ENCODE measurements around the gene TRPM3.
"Not testable (repeated sequence)": the region's sequence is repeated elsewhere in the genome, so short reads cannot be mapped to it uniquely, and the experiment has no call there.

TRPM3 gene

DNA sequence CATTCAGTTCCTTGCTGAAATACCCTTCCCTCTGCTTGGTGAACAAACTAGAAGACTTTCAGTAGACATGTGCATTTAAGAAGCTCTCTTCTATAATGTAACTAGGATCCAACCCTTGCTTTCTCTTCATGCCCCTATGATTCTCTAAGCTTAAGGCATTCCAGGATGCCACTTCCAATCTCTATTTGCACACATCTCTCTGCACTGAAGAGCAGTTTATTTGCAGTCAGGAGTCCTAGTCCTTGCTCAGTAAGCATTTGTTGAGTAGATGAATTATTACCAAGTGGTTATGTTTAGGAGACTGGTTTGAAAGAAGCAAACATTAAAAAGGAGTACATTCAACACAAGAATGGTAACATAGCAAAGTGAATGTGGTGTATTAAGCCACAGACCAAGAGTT lies 432.7 kb downstream of the TRPM3 start:
- no peak overlapping the region for H3K27ac ChIP-seq
- DNase-seq (ENCODE audit: low read depth, low spot score), result no peak

DNA sequence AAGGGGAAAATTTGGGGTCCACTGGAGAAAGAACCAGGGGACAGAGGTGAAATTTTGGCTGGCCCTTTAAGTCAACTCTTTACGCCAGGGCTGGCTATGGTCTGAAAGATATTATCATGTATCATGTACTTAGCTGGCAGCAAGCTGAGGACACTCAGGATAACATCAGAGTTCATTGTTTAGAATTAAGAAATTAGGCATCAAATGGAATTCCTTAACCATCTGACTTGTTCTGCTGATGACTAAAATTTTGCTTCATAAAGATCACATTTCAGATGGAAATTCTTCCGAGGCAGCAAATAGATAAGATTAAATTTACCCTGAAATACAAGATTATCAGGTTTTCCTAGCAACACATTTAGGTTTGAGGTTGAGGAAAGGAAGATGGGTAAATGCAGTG lies 437.6 kb downstream of the TRPM3 start:
- H3K27ac ChIP-seq, result no peak overlapping the region
- DNase-seq (ENCODE audit: low read depth, low spot score), result no peak

DNA sequence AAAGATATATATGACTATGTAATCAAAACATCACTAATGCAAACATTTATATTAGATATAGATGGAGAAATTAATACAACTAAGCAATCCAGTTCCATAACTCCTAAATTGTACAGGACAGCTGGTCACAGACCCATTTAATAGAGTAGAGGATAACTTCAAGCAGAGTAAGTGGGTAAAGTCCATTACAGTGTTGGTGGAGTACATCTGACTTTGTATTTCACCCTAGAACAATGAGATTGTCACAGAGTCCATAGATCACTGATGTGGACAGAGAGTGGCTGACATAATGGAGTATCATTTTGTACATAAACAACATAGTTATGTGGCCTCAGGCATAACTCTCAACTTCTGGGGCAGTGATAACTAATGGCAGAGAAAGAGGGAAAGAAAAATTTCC lies 439.1 kb downstream of the TRPM3 start:
- DNase-seq (ENCODE audit: low read depth, low spot score), result no peak

DNA sequence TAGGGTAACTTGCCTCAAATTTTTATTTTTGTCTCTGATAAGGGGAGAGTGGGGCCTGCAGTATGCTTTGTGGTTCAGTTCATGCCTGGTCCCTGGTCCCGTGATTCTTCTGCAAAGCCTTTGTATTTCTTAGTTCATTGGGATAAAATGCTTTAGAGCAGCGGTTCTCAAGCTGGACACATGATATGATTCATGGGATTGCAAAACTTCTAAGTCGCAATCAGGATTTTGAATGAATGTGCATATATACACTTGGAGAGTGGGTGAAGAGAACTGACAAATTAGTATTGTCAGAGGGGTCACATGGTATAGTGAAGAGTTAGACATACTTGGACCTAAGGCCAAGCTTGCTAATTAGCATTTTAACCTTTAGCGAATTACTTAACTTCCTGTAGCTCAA lies 441.6 kb downstream of the TRPM3 start:
- no peak for DNase-seq (ENCODE audit: low read depth, low spot score)

More for the DNA sequence above, 439.1 kb downstream of the TRPM3 start:
- no peak overlapping the region for H3K27ac ChIP-seq

DNA sequence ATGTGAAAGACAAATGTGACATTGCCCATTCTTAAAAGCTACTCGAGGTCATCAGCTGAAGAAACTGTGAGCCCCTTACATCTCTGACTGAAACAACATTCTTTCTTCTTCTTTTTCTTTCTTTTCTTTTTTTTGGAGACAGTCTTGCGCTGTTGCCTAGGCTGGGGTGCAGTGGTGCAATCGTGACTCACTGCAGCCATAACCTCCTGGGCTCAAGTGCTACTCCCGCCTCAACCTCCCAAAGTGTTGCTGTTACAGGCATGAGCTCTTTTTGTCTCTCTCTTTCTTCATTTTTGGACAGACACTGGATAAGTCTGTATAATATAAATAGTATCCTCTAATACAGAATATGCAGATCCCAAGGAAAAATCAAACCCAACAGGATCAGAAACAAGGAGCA lies 443.3 kb downstream of the TRPM3 start:
- H3K27ac ChIP-seq, result no peak overlapping the region
- no peak for DNase-seq (ENCODE audit: low read depth, low spot score)

More for the DNA sequence above, 441.6 kb downstream of the TRPM3 start:
- no peak overlapping the region for H3K27ac ChIP-seq

DNA sequence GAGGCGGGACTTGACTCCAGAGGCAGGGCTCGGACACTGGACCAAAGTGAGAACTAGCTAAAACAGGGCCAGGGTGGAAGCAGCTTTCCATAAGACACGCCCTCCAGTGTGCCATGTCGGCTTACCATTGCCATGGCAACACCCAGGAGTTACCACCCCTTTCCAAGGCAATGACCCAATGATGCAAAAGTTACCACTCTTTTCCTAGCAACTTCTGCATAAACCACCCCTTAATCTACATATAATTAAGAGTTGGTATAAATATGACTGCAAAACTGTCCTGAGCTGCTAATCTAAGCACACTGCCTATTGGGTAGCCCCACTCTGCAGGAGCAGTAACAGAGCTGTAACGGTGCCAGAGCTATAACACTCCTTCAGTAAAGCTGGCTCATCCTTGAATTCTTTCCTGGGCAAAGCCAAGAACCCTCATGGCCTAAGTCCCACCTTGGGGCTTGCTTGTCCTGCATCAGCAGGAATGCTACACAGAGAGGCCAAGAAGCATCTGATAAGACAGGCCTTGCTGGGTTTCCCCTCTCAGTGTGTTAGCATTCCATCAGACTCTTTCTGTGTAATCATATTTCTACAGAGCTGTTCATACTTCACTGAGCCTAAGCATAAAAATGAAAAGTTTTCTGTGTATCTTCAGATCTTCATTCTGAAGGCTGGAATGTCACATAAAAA lies 444.2 kb downstream of the TRPM3 start:
- H3K27ac ChIP-seq, result no peak overlapping the region
- no peak for DNase-seq (ENCODE audit: low read depth, low spot score)

DNA sequence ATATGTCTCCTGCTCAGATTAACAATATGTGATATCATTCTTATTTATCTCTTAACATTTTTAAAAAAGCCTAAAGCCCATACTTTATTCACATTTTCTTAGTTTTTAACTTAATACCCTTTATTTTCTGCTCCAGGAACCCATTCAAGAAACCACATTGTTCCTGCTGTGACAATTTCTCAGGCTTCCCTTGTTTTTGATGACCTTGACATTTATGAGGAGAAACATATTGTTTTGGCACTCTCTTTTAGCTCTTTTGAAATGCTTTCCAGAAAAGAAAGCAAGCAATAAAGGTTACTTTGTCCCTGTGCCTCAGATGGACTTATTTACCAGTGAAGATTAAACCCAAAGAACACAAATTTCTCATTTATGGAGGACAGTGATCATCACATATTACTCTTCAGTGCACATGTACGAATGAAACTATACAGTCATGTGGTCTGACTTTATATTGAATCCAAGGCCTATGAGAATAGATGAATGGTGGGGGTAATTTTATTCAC lies 445.5 kb downstream of the TRPM3 start:
- no peak overlapping the region for H3K27ac ChIP-seq
- DNase-seq (ENCODE audit: low read depth, low spot score), result no peak

DNA sequence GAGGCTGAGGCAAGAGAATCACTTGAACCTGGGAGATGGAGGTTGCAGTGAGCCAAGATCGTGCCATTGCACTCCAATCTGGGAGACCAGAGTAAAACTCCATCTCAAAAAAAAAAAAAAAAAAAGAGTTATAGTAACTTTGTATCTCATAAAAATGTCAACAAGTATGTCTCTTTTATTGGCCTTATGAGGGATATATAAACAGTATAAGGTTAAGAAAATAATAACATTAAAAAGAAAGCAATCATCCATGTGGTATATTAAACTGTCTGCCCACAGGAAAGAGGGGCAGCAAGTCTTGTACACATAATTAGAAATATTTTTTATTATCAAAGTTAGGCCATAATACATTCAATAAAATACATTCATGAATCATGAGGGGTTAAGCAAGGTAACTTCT lies 447.6 kb downstream of the TRPM3 start:
- DNase-seq (ENCODE audit: low read depth, low spot score), result no peak
- H3K27ac ChIP-seq, result no peak overlapping the region

DNA sequence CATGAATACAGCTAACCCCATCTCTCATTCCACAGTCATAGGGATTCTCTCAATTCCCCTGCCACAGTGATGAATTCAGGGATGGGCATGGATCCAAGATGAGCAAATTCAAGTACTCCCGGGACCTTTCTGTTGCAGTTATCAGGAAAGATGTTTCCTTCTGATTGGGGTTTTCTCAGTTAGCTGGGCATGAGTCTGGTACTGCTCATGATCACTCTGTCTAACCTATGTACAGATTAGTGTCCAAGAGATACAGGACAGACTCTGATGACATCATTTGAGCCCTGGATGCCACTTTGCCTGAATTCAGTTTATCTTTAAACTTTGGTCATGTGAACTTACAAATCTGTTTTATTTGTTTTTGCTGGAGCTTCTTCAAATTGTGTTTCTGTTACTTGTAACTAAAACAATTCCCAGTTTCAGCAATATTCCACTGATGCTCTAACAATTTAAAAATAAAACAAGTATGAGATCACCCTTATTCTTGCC lies 449.2 kb downstream of the TRPM3 start:
- DNase-seq (ENCODE audit: low read depth, low spot score), result no peak
- H3K27ac ChIP-seq, result no peak overlapping the region

DNA sequence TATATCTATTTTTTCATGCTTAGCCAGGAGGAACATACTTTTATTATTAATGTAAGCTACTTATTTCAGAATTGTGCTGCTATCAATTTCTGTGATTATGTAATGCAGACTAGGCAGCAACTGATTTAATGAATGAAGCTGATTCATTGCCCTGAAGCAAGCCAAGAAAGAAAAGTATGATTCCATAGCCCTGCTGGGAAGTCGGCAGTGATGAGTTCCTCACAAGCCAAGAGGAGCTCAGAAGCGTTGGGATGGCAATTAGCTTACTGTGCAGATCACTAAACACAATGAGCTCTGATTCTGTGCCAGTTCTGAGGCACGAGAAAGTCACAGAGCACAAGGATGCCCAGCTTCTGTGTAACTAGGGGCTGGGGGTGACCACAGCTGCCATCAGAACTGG lies 452.7 kb downstream of the TRPM3 start:
- no peak for DNase-seq (ENCODE audit: low read depth, low spot score)
- H3K27ac ChIP-seq, result no peak overlapping the region

DNA sequence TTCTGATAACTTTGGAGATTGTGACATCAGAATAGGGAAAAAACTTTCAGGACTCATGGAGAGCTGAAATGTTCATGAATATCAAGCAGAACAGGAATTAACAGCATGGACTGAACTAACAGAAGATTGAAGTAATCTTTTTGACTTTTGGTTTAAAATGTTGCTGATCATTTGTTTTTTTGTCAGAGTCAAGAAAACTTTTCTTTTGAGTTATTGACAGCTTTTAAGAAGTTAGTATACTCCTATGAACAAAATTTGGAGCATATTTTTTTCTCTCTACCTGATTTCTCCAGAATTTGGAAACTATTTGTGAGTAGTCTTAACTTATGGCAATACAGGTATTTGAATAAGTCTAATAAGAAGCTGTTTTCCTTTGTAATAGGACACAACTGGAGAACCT lies 462.7 kb downstream of the TRPM3 start:
- H3K27ac ChIP-seq, result no peak overlapping the region
- DNase-seq (ENCODE audit: low read depth, low spot score), result no peak

DNA sequence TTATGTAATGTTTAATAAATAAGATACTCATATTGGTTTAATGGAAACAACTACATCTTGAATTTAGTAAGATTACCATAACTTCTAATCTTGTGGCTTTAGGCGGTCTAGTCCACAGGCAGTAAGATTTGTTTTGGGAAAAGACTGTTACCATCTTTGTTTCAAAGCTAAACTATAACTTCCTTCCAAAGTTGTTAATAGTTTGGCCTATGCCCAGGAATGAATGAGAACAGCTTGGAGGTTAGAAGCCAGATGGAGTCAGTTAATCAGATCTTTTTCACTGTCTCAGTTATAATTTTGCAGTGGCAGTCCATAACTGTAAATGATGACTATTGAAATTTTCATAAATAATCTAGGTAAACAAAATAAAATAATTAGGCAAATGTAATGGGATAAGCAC lies 465.1 kb downstream of the TRPM3 start:
- H3K27ac ChIP-seq, result no peak overlapping the region
- no peak for DNase-seq (ENCODE audit: low read depth, low spot score)

DNA sequence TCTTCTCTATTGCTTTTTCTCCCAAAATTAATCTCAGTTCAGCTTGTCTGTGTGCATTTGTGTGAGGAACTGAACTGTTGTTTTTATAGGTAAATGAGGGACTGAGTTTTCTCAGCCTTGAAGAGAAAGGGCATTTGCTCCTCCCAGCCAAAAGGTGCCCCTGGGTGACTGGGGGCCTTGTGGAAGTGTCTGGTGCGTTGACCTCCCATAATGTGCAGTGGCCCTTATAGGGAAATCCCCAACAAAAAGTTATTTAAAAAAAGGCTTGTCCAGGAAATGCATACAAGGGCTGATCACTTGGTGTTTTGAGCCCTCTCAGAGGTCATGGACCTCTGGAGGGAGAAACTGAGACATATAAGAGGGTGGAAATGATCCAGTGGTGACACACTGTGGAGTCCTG lies 467.3 kb downstream of the TRPM3 start:
- no peak for DNase-seq (ENCODE audit: low read depth, low spot score)
- H3K27ac ChIP-seq, result no peak overlapping the region

DNA sequence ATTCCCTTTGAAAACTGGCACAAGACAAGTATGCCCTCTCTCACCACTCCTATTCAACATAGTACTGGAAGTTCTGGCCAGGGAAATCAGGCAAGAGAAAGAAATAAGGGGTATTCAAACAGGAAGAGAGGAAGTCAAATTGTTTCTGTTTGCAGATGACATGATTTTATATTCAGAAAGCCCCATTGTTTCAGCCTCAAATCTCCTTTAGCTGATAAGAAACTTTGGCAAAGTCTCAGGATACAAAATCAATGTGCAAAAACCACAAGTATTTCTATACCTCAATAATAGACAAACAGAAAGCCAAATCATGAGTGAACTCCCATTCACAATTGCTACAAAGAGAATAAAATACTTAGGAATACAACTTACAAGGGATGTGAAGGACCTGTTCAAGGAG lies 476.8 kb downstream of the TRPM3 start:
- not testable (repeated sequence) for H3K27ac ChIP-seq; DNase-seq (ENCODE audit: low read depth, low spot score)

DNA sequence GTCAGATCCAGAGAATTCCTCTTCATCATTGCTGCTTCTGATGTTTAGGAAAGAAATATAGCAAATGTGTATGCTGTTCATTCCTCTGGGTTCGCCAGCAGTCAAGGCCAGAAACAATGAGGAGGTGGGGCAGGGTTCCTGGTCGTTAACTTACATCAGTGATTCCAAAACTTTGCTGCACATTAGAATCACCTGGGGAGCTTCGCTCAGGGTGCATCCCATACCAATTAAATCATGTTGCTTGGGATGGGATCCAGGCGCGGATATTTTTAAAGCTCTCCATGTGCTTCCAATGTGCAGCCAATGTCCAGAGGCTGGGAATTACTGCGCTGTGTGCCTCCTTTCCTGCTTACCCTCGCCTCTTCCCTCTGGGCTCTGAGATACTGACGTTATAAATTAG lies 479.1 kb downstream of the TRPM3 start:
- DNase-seq (ENCODE audit: low read depth, low spot score), result no peak

DNA sequence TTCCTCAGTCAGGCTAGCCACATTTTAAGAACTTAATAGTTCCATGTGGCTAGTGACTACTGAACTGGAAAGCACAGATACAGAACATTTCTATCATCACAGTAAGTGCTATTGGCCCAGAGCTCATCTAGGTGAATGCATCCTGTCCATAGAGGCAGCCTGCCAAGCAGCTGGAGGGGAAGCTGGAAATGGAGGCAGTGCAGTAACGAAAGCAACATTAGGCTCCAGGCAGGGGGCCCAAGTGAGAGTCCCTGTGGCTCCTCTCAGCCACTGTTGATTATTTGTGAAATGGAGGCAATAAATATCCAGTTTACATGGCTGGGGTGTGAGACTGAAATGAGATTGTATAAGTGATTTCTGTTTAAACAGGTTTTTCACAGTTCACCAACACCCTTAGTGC lies 479.8 kb downstream of the TRPM3 start:
- no peak overlapping the region for H3K27ac ChIP-seq
- DNase-seq (ENCODE audit: low read depth, low spot score), result no peak

More for the DNA sequence above, 479.1 kb downstream of the TRPM3 start:
- no peak overlapping the region for H3K27ac ChIP-seq

DNA sequence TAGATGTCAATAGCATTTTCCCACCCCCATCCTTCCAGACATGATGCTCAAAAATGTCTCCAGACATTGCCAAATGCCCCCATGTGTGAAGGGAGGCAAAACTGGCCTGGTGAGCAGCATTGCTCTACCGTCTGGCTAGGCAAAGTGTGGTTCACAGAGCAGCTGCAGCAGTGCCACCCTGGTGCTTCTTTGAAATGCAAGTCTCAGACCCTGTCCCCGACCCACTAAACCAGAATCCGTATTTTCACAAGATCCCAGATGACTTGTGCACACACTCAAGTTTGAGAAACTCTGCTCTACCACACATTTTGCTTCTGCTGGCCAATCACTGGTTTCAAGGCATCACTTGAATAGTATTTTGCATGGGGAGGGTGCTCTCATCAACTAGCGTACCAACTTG lies 480.4 kb downstream of the TRPM3 start:
- no peak overlapping the region for H3K27ac ChIP-seq
- no peak for DNase-seq (ENCODE audit: low read depth, low spot score)

DNA sequence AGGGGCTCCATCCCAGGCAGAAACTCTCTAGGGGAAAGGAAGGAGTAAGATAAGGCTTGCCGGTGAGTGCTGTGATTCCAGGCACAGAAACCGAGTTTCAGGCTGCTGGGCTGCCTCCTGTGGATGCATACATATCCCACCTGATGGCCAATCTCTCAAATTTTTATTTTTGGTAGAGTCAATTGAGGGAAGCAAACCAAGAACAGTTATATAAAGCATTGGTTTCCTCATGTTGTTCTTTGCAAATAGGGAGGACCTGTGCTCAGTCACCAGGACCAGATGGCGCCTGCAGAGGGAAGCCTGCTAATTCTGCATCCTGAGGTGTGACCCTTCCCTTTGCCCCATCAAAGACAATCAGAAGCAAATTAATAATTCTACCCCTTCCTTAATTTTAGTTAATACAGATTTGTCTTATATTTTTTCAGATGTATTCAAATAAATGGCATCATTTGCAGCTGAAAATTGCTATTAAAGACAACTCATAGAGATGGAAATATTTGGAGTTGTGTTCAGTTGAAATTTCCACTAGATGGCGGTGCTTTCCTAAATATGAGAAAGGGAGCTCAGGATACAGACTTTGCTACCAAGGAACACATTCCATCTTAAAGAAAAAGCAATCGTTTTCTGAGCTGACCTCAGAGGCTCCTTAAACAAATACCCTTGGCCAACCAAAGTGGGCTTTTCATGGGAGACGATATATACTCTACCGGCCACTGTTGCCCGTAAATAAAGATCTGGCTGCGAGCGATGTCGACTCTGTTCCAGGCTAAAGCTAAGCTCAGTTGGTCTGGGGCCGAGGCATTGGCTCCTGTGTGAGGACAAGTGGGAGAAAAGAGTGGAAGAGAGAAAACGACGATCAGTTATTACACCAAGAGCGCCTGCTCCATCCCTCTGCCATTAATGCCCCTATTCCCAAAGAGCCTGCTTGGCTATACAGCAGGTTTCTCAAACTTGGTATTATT lies 481.3 kb downstream of the TRPM3 start:
- no peak for DNase-seq (ENCODE audit: low read depth, low spot score)
- H3K27ac ChIP-seq, result no peak overlapping the region

DNA sequence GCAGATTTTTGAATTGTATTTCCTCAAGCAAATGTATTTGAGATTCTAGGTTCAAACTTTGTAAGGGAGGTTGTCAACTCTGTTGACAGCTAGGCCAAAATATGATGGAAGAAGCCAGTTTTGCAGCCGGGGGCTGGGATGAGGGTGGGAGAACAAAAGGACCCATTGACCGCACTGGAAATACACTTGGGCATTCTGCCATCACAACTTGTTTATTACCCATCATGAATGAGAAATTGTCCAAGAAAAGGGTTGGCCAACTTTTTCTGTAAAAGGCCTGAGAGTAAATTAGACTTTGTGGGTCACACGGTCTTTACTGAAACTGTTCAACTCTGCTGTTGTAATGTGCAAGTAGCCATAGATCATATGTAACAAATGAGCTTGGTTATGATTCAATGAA lies 485.6 kb downstream of the TRPM3 start:
- H3K27ac ChIP-seq, result no peak overlapping the region
- DNase-seq (ENCODE audit: low read depth, low spot score), result no peak

DNA sequence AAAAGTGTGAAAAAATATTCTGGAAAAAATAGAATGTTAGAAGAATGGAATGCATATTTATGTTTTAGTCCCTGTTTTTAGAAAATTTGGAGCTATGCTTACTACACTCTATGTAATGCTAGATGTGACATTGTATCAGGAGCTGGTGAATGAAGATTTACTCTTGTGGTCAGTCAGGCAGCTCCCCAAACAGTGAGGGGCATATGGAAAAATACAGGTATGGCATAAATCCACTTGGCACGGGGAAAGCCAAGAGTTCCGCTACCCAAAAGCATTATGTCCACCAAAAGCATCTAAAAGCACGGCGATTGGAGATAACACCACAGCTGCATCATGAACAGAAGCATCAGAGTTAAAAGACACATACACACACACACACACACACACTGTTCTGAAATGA lies 486.7 kb downstream of the TRPM3 start:
- no peak overlapping the region for H3K27ac ChIP-seq
- DNase-seq (ENCODE audit: low read depth, low spot score), result no peak

DNA sequence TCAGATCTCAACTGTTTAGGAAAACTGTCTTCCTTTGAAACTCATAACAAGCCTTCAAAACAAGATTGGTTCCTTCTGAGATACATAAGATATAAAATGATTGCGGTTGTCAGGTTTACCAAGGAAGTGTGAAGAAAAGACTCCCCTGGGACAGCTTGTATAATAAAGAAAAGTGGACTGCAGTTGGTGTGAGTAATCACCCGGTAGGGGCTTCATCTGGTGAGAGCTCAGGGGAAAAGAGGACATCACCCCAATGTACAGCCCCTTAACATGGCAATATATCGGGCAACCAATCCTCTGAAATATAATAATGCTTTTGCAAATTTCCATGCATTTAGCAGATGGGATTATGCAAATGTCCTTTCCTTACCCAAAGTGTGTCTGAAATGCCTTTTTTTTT lies 490.4 kb downstream of the TRPM3 start:
- H3K27ac ChIP-seq, result no peak overlapping the region
- DNase-seq (ENCODE audit: low read depth, low spot score), result no peak

Measured in epithelial cell of prostate (primary cell).